DOHH2 (cell line): Measurements from ENCODE around the gene RETREG1.

Experiments used
- CTCF ChIP-seq: fragments of 200-600 bp; sonication (generic); IDR thresholded peaks from one replicate; pipeline ENCODE4 v1.5.1; 2014; ENCODE audit warnings: antibody characterized with exemption, mild to moderate bottlenecking, low read depth, low read length; ENCODE audit not compliant: poor library complexity, severe bottlenecking
- EZH2phosphoT487 ChIP-seq: fragments of 200-600 bp; sonication (generic); IDR thresholded peaks from 2 replicates; pipeline ENCODE4 v1.6.1; 2017; ENCODE audit warnings: borderline replicate concordance, mild to moderate bottlenecking, antibody characterized with exemption, low read length, moderate library complexity, mixed read lengths

- no peak for TF ChIP-seq CTCF
- TF ChIP-seq EZH2phosphoT487, result no peak
Measured at GRCh38 chr5:16427587-16427986, 189.2 kb downstream of the RETREG1 start.
